Right cardiac atrium (tissue), 5 donors: ENCODE data around the gene TMEM150C. TPM values are rescaled to one million over a fixed set of nuclear protein-coding genes. Genes with fewer than 3 reads are reported as not detected.

ENCODE experiments used
- ATAC-seq, 2 donors: fragments of 200-7000 bp; cut with Tn5 transposase; one replicate each; pipeline versions ENCODE4 v1.8.0 to v1.9.1; 2020; ENCODE audit warnings: moderate library complexity in 2 of 2, mild to moderate bottlenecking in 1 of 2
- DNase-seq, 3 donors: peaks; one replicate each; pipeline ENCODE4 v3.0.0-alpha.2; 2020
- H3K27ac ChIP-seq: one replicate; pipeline ENCODE4 v1.5.1; 2013; ENCODE audit warnings: mild to moderate bottlenecking, low read length, control low read depth, moderate library complexity
- H3K27me3 ChIP-seq: one replicate; pipeline ENCODE4 v1.6.1; 2013; ENCODE audit not compliant: control insufficient read depth, insufficient read depth
- H3K4me1 ChIP-seq: one replicate; pipeline ENCODE4 v1.6.1; 2013; ENCODE audit warnings: low read length; ENCODE audit not compliant: control insufficient read depth, insufficient read depth
- H3K4me3 ChIP-seq: one replicate; pipeline ENCODE4 v1.5.1; 2013; ENCODE audit warnings: low read length, control low read depth
- H3K9me3 ChIP-seq: one replicate; pipeline ENCODE4 v1.6.1; 2013; ENCODE audit warnings: low read length; ENCODE audit not compliant: control insufficient read depth
- WGBS: extraction: QIAGEN DNeasy Blood & Tissue Kit; methylation state at CpG from one replicate; pipeline ENCODE4 v1.1.7; 2013; 5-methylcytosine and 5-hydroxymethylcytosine counted together
- intact Hi-C, 4 donors: fragments of 100-400 bp; cut with DNase I; formaldehyde crosslinking; loops; one replicate each; pipeline versions ENCODE4 v1.11.0 to v1.14.0; 2022 to 2023
- polyA plus RNA-seq: library from polyadenylated mRNA; stranded (reverse); fragments of 200-250 nt; gene quantifications from one replicate; pipeline ENCODE4 v1.2.3, GENCODE V29; 2013
- total RNA-seq, 4 donors: library from RNA; stranded (reverse); fragmentation: NEBNext Ultra II Directional; extraction: Animal tissue kit (Norgen Biotek cat#: 25700); gene quantifications; one replicate each; pipeline ENCODE4 v1.2.1, GENCODE V29; 2021
- donor health status: healthy with polysubstance abuse.
- donor health status: DM: no; HTN: yes; CAD: no.
- donor health status: DM: no; HTN: no; CAD: no.
- donor health status: DM: no; HTN: yes; CAD: no; lungs with severe emphysema.
- donor health status: DM: yes; HTN: yes; CAD: no.

TMEM150C gene
- total and polyA plus RNA-seq, 5 donors: 11.3 to 18.6 (median 15.6) TPM

DNA sequence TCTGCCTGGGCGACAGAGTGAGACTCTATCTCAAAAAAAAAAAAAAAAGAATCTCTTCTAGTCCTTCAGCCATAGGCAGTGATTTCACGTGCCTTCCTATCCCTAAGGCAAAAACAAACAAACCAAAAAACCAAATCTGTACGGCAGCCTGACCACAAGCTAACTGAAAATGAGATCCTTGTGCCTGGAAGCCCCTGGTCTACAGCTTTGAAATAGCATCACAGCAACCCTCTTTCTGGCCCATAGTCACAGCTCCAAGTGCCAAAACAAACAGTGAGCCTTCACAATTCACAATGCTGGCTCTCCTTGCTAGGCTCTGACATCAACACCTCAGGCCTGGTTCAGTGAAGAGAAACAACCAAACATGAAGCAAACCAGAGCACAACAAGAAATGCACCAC lies 46.1 kb downstream of the TMEM150C start:
- intact Hi-C loops: no loop called here
- DNase-seq (peak; percentile 59 to 69 (median 60)), ATAC-seq (peak; percentile 96 to 97)
- WGBS: 43% methylated on average over 3 of the region's 3 CpGs
- no peak overlapping the region for H3K4me3 ChIP-seq
- no peaks in the 10 kb centered on the region for H3K27me3 ChIP-seq
- no peak overlapping the region for H3K27ac ChIP-seq
- H3K4me1 ChIP-seq: no peaks in the 10 kb centered on the region
- H3K9me3 ChIP-seq: no peaks in the 10 kb centered on the region

GRCh38 chr4:82513382-82513781 lies 48.4 kb downstream of the TMEM150C start:
- intact Hi-C loops: no loop called here
- ATAC-seq: no peak
- H3K4me3 ChIP-seq: no peak overlapping the region

DNA sequence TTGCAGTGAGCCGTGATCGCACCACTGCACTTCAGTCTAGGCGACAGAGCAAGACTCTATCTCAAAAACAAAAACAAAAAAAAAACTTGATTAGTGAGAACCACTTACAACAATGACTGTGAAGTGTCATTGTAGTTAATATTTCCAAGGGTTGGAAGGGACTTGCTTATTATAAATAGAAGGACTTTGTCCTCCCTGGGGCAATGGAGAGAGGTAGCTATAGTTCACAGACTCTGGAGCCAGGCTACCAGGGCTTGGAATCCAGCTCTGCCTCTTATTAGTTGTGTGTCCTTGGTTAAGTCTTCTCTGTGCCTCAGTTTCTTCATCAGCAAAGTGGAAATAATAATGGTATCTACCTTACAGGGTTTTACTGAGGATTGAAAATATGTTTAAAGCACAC lies 51.6 kb downstream of the TMEM150C start:
- no peaks in the 10 kb centered on the region for H3K27me3 ChIP-seq
- H3K4me1 ChIP-seq: no peaks in the 10 kb centered on the region
- no peak overlapping the region for H3K4me3 ChIP-seq
- ATAC-seq (no peak), DNase-seq (no peak)
- intact Hi-C loops: no loop called here
- 100% methylated on average over 3 of the region's 3 CpGs for WGBS
- H3K9me3 ChIP-seq: no peaks in the 10 kb centered on the region
- H3K27ac ChIP-seq: no peak overlapping the region

More at GRCh38 chr4:82513382-82513781, 48.4 kb downstream of the TMEM150C start:
- WGBS: 83% methylated on average over 2 of the region's 2 CpGs
- no peak for DNase-seq
- no peak overlapping the region for H3K27ac ChIP-seq
- no peaks in the 10 kb centered on the region for H3K27me3 ChIP-seq
- H3K9me3 ChIP-seq: no peaks in the 10 kb centered on the region
- no peaks in the 10 kb centered on the region for H3K4me1 ChIP-seq

- ATAC-seq (no peak), DNase-seq (no peak)
- no peaks in the 10 kb centered on the region for H3K9me3 ChIP-seq
- H3K27ac ChIP-seq: no peak overlapping the region
- H3K4me3 ChIP-seq: no peak overlapping the region
- WGBS: 59% methylated on average over 5 of the region's 5 CpGs
- no peaks in the 10 kb centered on the region for H3K27me3 ChIP-seq
- intact Hi-C loops: no loop called here
- H3K4me1 ChIP-seq: no peaks in the 10 kb centered on the region
Measured at GRCh38 chr4:82508806-82509428, 52.9 kb downstream of the TMEM150C start.

DNA sequence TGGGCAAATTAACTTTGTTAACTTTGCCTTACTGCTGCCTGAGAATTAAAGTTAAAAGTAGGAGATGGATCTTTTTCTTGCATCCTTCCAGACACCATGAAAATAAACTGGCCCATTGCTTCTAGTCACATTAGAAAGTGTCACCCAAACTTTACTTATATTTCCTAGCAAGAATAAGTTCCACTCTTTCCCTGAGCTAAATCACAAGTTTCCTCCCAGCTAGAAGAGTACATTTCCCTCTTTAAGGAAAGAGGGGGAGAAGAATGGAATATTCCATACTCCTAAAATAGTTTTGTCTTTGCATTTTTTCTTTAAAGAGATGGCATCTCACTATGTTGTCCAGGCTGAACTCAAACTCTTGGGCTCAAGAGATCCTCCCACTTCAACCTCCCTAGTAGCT lies 53.8 kb downstream of the TMEM150C start:
- Histone ChIP-seq H3K27me3 (no peaks in the 10 kb centered on the region), H3K4me3 (no peak overlapping the region), H3K27ac (no peak overlapping the region), H3K4me1 (no peaks in the 10 kb centered on the region), H3K9me3 (no peaks in the 10 kb centered on the region)
- DNase-seq (no peak), ATAC-seq (no peak)
- intact Hi-C loops: no loop called here

DNA sequence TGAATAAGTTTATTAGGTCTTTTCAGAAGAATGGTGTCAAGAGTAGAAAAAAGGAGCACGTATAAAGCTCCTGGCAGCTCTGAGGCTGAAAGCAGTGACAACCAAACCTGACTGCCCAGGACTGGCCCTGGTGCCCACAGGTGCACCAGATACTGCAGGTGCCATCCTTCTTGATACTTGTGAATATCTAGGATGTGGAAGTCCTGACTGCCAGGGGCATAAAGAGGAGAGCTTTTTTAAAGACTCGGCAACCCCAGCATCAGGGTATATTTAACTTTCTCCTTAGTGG lies 60.7 kb downstream of the TMEM150C start:
- no peak overlapping the region for H3K27ac ChIP-seq
- H3K27me3 ChIP-seq: no peaks in the 10 kb centered on the region
- H3K9me3 ChIP-seq: no peaks in the 10 kb centered on the region
- 89% methylated on average over 2 of the region's 2 CpGs for WGBS
- DNase-seq (no peak), ATAC-seq (no peak)
- H3K4me3 ChIP-seq: no peak overlapping the region
- H3K4me1 ChIP-seq: peaks cover 2% of the 10 kb centered on the region
- intact Hi-C loops: no loop called here

- Histone ChIP-seq H3K4me3 (no peak overlapping the region), H3K4me1 (peaks cover 2% of the 10 kb centered on the region), H3K9me3 (no peaks in the 10 kb centered on the region), H3K27ac (no peak overlapping the region), H3K27me3 (no peaks in the 10 kb centered on the region)
- WGBS: 55% methylated on average over 5 of the region's 5 CpGs
- no peak for DNase-seq
- no peak for ATAC-seq
- intact Hi-C loops: no loop called here
Measured at GRCh38 chr4:82500435-82501153, 61.2 kb downstream of the TMEM150C start.

DNA sequence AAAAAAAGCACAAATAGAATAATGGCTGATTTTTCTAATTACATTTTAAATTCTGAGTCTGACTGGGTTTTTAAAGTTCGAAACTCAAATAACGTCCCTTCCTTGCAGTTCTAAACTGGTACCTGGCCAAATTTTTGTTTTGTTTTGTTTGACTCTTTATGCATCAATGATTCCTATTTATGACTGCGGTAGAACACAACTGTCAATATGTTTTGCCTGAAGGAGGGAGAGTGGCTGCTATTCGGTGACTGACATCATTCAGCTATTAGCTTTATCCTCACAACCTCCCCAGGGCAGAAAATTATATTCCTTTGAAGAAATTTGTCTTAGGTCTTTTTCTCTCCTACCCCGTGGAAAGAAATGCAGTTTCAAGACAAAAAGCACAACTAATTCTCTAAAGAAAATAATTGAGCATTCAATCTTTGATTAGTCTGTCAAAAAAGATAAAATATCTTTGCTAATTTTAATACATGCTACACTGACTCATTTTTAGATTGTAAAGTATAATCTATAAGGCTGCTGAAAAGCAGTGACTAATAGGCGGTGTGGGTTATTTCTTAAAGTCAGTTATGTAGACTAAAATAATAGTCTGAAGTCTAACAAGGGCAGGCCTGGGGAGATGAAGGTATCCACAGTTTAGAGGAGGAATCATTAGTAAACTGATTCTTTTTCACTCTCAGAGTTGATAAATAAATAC lies 61.9 kb downstream of the TMEM150C start:
- intact Hi-C loops: no loop called here
- Histone ChIP-seq H3K4me1 (peaks cover 2% of the 10 kb centered on the region), H3K27me3 (no peaks in the 10 kb centered on the region), H3K4me3 (no peak overlapping the region), H3K9me3 (no peaks in the 10 kb centered on the region), H3K27ac (no peak overlapping the region)
- 67% methylated on average over 6 of the region's 6 CpGs for WGBS
- ATAC-seq: no peak
- DNase-seq: no peak

GRCh38 chr4:82496349-82496748 lies 65.4 kb downstream of the TMEM150C start:
- DNase-seq (no peak), ATAC-seq (no peak)
- WGBS: 85% methylated on average over 2 of the region's 2 CpGs
- Histone ChIP-seq H3K27ac (no peak overlapping the region), H3K9me3 (no peaks in the 10 kb centered on the region), H3K27me3 (no peaks in the 10 kb centered on the region), H3K4me3 (no peak overlapping the region), H3K4me1 (peaks cover 2% of the 10 kb centered on the region)
- intact Hi-C loops: no loop called here

DNA sequence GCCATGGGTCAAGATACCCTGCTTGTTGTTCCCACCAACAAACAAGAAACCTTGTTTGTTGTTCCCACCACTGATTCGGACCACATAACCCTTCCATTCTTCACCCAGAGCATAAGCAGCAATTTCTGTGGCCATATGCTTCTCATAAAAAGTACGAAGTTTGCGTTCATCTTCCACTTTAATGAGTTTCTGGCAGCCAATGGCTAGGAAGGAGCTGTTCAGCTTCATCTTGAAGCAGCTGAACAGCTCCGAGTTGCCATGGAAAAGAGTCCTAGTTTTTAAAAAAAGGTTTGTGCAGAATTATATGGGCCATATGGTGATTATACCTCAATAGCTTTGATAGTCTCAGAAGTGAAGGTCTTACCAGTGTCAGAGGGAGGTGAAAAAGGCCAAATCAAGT lies 66.1 kb downstream of the TMEM150C start:
- no peaks in the 10 kb centered on the region for H3K27me3 ChIP-seq
- 94% methylated on average over 4 of the region's 4 CpGs for WGBS
- intact Hi-C loops: no loop called here
- no peaks in the 10 kb centered on the region for H3K9me3 ChIP-seq
- DNase-seq: no peak
- peaks cover 2% of the 10 kb centered on the region for H3K4me1 ChIP-seq
- no peak overlapping the region for H3K27ac ChIP-seq
- H3K4me3 ChIP-seq: no peak overlapping the region
- ATAC-seq: no peak

DNA sequence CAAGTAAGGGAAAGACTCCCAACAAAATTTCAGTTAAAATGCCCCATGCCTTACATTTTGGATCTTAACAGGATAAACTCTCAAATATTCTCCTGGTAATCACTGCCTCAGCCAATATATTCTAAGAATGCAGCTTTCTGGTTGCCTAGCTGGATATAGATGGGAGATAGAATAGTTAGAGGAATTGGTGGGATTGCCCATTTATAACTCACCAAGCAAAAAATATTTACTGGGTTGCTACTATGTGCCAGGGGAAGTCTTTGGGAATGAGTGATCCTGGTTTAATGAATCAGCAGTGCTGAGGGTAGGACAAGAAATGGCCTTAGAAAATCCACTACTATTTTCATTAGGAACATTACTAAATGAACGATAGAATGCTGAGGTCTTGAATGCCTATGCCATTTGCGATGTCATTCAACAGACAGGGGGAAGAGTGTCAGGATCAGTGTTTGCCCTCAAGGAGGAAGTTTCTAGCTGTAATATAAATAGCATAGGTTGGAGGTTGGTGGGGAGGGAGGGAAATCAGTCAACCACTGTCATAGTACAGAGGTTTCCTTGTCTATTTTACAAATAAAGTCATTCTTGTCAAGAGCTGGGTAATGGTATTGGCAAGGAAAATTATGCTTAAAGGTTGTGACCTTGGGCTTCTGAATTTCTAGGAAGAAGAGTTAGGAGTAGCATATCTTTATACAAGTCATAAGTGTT lies 67.9 kb downstream of the TMEM150C start:
- no peak overlapping the region for H3K27ac ChIP-seq
- intact Hi-C loops: no loop called here
- WGBS: 81% methylated on average over 2 of the region's 2 CpGs

More for the DNA sequence above, 67.9 kb downstream of the TMEM150C start:
- peaks cover 2% of the 10 kb centered on the region for H3K4me1 ChIP-seq
- H3K27me3 ChIP-seq: no peaks in the 10 kb centered on the region
- no peak for ATAC-seq
- no peak overlapping the region for H3K4me3 ChIP-seq
- no peaks in the 10 kb centered on the region for H3K9me3 ChIP-seq
- no peak for DNase-seq
